ENCODE results near the gene PGAM1. TPM values are rescaled to one million over a fixed set of nuclear protein-coding genes. Genes with fewer than 3 reads are reported as not detected.

Gene PGAM1
- 331 and 615 TPM in 2 replicates for total RNA-seq

GRCh38 chr10:97425964-97426775, at the start of gene PGAM1:
TSS of gene PGAM1 (plus strand) at chr10:97426191. CDS start at chr10:97426308, 117 bp downstream.

GRCh38 chr10:97400665-97401454, 25.1 kb upstream of the PGAM1 start, which contains the start of gene RRP12:
TSS of gene RRP12 (minus strand) at chr10:97401340. CDS start at chr10:97401231, 109 bp downstream.

GRCh38 chr10:97445722-97446639, 20.0 kb downstream of the PGAM1 start, which contains the start of the genes EXOSC1 and ZDHHC16:
TSS of gene EXOSC1 (minus strand) at chr10:97446006. CDS start at chr10:97445985, 21 bp downstream.
TSS of gene ZDHHC16 (plus strand) at chr10:97446175. CDS start at chr10:97451676, 5,501 bp downstream.

Other genes starting within 250 kb of the PGAM1 start
- under 0.01 and 0.16 TPM in 2 replicates for gene SLIT1, start 240.2 kb upstream of the PGAM1 start, total RNA-seq
- gene ARHGAP19, start 133.6 kb upstream of the PGAM1 start, total RNA-seq, result 6.0 and 9.0 TPM in 2 replicates
- 1.3 and 3.2 TPM in 2 replicates for gene FRAT1, start 106.9 kb upstream of the PGAM1 start, total RNA-seq
- 3.3 and 6.7 TPM in 2 replicates for gene FRAT2, start 91.5 kb upstream of the PGAM1 start, total RNA-seq
- 21.7 and 30.3 TPM in 2 replicates for gene RRP12, start 24.9 kb upstream of the PGAM1 start, total RNA-seq
- 35.7 and 47.3 TPM in 2 replicates for gene EXOSC1, start 19.8 kb downstream of the PGAM1 start, total RNA-seq
- gene ZDHHC16, start 20.0 kb downstream of the PGAM1 start, total RNA-seq, result 38.0 and 59.6 TPM in 2 replicates
- gene MMS19, start 72.2 kb downstream of the PGAM1 start, total RNA-seq, result 96.1 and 128 TPM in 2 replicates
- gene UBTD1, start 72.7 kb downstream of the PGAM1 start, total RNA-seq, result 45.5 and 55.0 TPM in 2 replicates
- 0.81 and 3.0 TPM in 2 replicates for gene ANKRD2, start 146.6 kb downstream of the PGAM1 start, total RNA-seq
- 3.1 and 18.4 TPM in 2 replicates for gene HOGA1, start 158.2 kb downstream of the PGAM1 start, total RNA-seq
- 0.13 TPM in 1 of 2 replicates, not detected in the other for gene C10orf62, start 163.5 kb downstream of the PGAM1 start, total RNA-seq
- gene MORN4, start 207.3 kb downstream of the PGAM1 start, total RNA-seq, result 7.5 and 9.5 TPM in 2 replicates
- gene PI4K2A, start 214.5 kb downstream of the PGAM1 start, total RNA-seq, result 20.2 and 23.8 TPM in 2 replicates